CD4-positive, alpha-beta T cell treated with Interleukin-4 for 1 hour (primary cell): Measurements from ENCODE around the gene CDH22.

Source experiments
- DNase-seq, 2 donors: peaks; one replicate each; pipeline ENCODE4 v3.0.0-alpha.2; 2020 to 2022

Gene CDH22

DNA sequence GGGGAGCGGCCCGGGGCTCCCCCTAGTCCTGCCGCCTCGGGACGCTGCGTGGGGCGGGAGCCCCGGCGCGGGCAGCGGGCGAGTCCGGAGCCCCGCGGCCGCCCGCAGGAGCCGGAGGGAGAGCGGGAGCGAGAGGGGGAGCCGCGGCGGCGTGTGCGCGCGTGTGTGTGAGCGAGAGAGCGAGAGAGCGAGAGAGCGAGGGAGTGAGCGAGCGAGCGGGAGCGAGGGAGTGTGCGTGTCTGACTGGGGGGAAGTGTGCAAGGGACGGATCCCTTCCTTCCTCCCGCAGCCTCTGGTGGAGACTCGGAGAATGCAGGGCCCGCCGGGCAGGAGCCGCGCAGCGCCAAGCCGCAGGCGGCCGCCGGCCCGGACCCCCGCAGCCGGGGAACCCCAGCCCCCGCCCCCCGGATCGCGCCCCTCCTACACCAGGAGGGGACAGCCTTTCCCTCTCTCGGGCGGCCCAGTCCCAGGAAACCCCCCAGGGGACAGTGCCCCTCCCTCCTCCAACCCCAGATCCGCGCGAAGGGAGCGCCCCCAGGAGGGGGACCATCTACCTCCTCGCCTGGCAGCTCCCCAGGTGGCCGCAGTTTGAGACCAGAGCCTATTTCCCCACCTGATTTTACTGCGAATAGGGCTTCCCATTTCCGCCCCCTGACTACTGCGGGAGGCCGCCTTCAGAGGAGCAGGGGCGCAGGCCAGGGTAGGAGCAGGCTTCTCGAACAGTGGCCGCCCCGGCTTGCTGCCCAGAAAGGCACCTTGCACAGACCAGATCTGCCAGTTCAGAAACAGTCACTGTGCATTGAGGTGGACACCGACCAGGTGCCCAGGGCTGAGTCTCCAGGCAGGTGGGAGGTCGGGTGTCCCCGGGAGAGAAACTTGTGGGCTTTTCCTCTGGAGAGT lies at the start of gene CDH22:
Gene CDH22 (minus strand): TSS at position 241 of the 900 bp plus-strand sequence. CDS start 57,204 bp downstream, outside the sequence.
- DNase-seq, result peak; percentile 34 to 37

GRCh38 chr20:46357030-46357514 lies 48.8 kb upstream of the CDH22 start:
- DNase-seq, result no peak

DNA sequence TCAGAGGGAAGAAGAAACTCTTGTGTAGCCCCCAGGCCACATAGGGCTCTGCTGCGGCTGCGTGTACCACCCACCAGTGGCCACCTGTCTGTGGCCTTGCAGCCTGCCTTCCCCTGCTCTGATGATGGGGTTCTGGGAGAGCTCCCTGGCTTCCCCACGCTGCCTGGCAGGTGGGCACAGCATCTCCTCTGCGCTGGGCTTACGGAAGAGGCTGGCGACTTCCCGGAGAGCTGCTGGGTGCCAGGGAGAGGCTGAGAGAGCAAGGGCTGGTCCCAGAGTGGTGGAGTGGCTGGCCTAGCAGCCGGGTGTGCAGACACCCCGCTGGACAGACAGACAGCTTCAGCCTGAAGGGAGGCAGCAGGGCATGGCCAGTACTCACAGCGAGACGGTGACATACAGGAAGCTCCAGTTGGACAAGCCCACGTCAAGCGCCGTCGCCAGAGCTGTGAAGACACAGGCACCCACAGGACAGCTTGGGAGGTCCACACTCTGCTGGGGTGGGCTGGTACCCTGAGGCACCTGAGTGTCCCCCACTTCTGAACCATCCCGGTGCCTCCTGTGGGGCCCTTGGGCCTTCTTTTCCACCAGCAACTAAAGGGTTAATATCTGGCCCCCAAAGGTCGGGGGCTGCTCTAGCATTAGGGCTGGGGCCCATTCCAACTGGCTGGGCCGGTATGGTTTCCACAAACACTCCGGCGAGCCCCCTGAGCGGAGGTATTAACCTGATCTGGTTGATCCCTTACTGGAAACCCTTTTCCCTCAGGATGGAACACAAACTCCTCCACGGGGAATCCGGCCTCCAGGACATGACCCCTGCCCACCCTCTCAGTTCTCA lies 48.1 kb upstream of the CDH22 start:
- DNase-seq, result no peak

GRCh38 chr20:46355778-46356177 lies 47.5 kb upstream of the CDH22 start:
- DNase-seq, result no peak

DNA sequence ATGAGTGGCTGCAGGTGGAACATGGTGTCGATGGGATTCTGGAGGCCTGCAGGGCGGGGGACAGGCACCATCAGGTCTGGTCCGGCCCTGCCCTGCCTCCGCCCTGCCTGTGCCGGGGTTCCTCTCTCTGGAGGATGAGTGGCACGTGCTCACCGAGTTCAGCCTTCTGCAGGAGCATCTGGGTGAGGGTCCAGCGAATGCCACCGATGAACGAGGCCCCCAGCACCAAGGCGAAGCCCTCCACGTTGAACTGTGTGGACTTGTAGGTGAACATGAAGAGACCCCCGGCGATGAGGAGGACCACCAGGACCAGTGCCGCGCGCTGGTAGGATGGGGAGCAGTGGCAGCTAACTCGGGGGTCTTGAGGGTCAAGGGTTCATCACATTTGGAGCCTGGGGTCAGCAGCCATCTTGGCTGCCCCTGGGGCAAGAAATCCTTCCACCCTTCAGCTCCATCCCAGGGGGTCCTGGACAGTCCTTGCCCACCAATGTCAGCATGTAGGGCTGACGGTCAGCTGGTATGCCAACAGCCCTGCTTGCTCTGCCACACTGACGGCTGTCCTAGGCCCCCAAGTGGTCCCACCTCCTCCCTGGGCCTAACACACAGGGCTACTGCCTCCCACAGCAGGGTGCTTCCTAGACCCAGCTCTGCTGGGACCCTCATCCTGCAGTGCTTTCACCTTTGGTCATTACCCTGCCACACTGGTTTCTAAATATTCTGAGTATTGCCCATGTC lies 46.8 kb upstream of the CDH22 start:
- no peak for DNase-seq

DNA sequence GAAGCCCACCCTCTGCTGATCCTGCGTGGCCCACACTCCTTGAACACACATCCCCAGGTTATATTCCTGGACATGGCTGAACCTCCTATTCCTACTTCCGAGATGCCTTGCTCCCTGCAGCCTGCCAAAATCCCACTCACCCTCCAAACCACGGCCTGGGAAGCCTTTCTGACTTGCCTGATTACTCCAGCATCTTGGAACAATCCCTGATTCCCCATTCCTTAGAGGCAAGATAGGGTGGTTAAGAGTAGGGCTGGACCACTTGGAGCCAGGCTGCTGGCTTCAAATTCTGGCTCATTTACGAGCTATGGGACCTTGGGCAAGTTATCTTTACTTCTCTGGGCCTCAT lies 45.9 kb upstream of the CDH22 start:
- DNase-seq, result no peak

DNA sequence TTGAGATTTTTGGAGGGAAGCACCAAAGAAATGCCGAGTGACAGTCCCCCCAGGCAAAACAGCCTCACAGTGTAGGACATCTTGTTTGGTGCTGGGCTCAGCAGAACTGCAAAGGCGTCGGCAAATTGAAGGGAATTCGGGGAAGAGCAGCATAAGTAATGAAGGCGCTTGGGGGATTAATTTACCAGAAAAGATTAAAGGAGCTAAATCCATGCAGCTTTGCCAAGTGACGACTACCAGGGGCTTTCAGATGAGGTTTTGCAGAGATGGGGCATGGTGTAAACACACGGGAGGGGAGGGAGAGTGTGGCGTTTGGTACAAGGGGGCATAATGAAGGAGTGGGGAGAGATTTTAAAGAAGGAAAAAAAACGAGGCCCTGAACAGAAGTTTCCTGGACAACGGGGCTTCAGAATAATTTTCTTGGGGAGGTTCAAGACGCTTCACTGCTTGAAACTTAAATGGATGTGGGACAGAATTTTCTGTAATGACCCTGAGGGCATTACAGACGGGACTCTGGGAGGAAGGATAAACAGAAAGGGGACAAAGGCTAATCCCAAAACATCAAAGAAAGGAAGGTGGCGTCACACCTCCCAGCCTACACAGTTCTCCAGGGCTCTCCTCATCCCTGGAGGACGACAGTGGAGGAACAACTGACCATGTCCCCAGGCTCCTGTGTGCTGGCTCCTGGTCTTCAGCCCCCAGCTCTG lies 45.4 kb upstream of the CDH22 start:
- DNase-seq, result no peak

DNA sequence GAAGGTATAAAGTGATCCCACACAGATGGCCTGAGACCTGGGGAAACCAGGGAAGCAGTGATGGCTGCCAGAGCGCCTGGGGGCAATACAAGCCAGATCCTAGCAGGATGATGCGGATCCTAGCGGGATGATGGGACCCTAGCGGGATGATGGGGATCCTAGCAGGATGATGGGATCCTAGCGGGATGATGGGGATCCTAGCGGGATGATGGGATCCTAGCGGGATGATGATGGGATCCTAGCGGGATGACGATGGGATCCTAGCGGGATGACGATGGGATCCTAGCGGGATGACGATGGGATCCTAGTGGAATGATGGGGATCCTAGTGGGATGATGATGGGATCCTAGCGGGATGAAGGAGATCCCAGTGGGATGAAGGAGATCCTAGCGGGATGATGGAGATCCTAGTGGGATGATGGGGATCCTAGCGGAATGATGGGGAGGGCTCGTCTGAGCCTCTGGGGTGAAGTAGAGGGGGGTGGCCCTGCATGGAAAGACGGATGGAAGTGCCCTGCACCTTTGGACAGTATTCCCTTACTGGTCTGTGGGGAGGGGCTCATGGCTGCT lies 44.2 kb upstream of the CDH22 start:
- no peak for DNase-seq

DNA sequence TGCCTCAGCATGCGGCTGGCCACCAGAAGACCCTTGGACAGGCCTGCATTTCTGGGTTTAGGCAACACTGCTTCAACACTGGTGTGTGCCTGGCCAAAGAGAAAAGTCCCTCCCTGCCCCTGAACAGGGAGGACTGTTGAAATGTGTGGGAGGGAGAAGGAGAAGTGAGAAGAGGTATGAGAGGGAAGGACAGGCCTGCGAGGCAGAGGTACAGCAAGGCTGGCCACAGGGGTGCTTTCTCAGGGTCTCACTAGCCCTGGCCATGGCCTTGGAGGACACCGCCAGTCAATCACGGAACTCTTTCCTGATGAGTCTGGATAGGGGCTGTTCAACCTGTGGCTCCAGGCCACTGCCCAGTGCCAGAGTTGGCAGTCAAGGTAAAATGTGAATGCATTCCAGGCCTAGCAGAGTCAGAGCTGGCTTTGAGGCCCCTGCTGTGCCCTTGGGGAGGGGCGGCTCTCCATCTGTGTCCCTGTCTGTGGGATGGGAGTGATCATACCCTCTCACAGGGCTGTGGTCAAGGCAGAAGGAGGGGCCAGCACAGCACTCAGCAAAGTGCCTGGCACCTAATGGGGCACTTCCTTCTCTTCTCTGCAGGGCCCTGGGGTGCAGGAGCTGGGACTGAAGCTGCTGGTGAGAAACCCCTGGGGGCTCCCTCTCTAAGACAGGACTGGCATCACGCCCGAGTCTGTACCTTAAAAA lies 43.2 kb upstream of the CDH22 start:
- DNase-seq, result no peak

DNA sequence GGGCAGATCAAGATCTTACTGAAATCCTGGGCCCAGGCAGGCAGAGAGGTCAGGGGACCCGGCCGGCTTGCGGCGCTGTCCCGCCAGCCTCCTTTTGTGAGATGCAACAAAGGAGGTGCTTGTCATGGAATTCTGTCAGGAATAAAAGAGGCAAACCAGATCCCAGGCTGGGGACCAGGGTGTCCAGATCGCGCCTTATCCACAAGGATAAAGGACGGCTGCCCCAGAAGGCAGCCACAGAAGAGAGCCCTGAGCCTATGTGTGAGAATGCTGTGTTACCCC lies 42.6 kb upstream of the CDH22 start:
- no peak for DNase-seq

- DNase-seq, result peak in 1 of 2 donors; percentile 25
Observed at GRCh38 chr20:46350201-46350985, 42.1 kb upstream of the CDH22 start.

DNA sequence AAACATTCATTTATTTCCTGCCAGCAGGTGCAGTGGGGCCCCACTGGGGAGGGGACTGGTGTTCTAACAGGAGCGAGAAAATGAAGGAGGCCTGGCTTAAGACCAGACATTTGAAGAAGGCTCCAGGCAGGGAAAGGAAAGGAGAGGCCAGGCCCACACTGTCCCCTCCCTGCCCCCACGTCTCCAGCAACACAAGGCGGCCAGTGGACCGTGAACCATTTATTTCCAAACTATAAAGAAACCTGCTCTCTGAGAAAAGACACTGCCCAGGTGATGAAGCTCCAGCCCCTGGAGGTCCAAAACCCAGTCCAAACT lies 41.4 kb upstream of the CDH22 start:
- no peak for DNase-seq

GRCh38 chr20:46349035-46349741 lies 40.9 kb upstream of the CDH22 start:
- peak; percentile 49 to 52 for DNase-seq

DNA sequence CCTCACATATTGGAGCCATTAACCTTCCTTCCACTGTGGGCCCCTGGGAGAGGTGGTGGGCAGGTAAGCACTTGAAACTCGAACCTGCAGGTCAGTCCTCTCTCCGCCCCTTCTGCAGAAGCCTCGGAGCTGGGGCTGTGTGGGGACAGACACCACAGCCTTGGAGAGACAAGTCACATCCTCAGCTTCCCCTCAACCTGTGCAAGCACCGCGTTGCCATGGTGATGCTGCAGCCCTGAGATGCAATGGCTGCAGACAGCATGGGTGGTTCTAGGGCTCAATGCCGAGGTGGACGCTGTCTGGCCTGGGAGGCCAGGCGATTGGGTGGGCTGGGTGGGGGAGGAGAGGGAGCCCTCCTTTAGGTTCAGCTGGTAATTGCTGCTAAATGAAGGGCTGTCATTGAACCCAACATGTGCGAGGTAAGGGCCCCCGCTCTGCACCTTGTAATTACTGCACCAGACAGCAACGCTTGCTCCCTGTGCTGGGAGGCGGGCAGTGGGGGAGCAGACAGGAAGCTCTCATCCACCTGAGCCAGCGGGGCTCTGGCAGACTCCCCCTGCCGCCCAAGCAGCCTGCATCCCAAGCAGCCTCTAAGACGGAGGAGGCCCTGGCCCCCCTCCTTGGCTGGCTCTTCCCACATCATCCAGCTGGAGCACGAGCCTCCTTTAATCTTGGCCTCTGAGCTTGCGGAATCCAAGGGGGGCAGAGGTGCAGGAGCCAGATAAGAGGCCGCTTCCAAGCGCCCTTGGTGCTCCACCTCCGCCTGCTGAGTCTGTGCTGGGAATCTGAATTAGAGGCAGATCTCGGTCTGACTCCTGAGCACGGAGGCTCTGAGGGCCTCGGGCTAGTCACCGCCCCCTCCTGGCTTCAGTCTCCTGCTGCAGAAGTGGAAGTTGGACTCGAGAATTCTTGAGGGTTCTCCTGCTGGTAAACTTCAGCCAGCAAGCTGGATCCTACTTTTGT lies 39.8 kb upstream of the CDH22 start:
- DNase-seq, result no peak

DNA sequence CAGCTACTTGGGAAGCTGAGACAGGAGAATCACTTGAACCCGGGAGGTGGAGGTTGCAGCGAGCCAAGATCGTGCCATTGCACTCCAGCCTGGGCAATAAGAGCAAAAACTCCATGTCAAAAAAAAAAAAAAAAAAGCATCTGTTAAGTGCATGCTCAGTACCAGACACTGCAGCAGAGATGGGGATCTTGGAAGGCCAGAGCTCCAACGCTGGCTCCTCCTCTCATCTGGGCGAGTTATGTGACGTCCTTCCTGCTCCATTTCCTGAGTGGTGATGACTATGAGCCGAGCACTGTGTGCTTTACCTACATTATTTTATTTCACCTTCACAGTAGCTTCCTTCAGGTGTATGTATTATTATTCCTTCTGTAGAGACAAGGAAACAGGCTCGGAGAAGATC lies 38.5 kb upstream of the CDH22 start:
- no peak for DNase-seq

GRCh38 chr20:46344488-46345162 lies 36.3 kb upstream of the CDH22 start:
- no peak for DNase-seq

- DNase-seq, result no peak
Observed at GRCh38 chr20:46343975-46344357, 35.7 kb upstream of the CDH22 start.

- DNase-seq, result no peak
Observed at GRCh38 chr20:46343348-46343974, 35.2 kb upstream of the CDH22 start.
